ENCODE results near the gene CYP27C1. TPM values are rescaled to one million over a fixed set of nuclear protein-coding genes. Genes with fewer than 3 reads are reported as not detected.

Gene CYP27C1
- polyA plus RNA-seq, 4 donors, result 6.6 to 12.6 (median 8.3) TPM

DNA sequence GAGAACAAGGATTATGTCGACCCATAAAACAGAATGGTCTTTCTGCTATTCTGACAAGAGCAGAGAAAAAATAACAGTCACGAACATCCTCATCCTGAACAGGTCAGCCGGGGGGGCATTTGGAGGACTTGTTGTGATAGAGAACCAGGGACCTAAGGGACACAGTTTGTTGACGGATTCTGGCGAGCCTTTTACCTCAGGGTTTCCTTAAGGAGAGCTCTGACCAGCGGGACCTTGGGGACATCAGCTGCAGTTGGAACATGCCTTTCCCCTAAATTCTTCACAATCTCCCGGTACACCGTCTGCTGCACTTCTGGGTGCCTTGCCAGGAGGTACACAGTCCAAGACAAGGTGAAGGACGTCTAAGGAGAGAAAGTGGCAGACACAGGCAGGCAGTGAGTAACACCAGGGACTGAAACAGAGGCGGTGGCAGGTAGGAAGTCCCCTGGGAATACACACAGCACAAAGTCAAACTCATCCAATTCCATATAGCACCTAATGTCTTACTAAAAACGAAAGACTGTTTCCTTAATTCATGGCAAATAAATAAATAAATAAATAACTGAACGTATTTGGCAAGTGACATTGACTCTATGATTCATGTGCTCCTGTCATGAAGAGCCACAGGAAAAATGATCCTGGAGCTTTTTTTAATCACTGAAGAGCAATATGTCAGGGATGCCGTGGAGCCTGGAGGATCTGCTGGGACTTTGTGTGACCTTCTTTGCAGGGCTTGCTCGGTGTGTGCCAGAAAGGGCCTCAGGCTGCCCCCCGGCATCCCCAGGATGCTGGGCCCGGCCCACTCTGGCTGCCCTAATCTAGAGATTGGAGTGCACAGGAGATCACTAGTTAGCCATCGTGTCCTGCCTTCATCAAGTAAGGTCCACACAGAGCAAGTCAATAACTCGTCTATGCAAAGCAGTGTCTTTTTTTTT is 24.7 kb downstream of the CYP27C1 start:
- DNase-seq (ENCODE audit: low read depth in 4 of 4, low spot score in 2 of 4), result no peak

DNA sequence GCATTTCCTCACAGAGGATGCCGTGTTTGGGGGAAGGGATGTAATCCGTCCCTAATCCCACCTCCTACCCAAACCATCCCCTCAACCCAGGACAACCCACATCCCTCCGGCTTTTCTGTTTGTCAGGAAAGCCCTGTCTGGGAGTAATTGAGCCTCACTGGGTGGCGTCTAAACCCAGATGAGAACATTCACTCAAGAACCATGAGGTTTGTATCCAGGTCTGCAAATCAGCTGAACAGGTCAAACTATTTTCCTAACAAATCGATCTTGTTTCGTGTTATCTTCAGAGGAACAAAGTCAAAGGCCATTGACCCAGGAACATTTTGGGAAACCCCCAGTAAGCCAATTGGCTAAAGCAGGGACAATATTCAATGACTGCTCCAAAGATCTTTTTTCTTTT is 25.7 kb downstream of the CYP27C1 start:
- no peak for DNase-seq (ENCODE audit: low read depth in 4 of 4, low spot score in 2 of 4)

DNA sequence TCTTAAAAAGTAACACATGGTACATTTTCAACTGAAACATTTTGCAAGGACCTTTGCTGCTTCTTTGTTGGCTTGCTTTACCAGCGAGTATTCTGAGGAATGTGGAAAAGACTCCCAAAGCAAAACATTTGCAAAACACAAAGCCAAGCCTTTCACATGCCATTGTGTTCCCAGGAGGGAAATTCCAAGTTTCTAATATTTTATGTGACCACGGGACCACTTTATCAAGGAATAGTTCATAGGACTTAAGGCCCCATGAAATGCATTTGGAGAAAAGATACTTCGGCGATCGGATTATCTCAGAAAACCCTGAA is 26.2 kb downstream of the CYP27C1 start:
- no peak for DNase-seq (ENCODE audit: low read depth in 4 of 4, low spot score in 2 of 4)

DNA sequence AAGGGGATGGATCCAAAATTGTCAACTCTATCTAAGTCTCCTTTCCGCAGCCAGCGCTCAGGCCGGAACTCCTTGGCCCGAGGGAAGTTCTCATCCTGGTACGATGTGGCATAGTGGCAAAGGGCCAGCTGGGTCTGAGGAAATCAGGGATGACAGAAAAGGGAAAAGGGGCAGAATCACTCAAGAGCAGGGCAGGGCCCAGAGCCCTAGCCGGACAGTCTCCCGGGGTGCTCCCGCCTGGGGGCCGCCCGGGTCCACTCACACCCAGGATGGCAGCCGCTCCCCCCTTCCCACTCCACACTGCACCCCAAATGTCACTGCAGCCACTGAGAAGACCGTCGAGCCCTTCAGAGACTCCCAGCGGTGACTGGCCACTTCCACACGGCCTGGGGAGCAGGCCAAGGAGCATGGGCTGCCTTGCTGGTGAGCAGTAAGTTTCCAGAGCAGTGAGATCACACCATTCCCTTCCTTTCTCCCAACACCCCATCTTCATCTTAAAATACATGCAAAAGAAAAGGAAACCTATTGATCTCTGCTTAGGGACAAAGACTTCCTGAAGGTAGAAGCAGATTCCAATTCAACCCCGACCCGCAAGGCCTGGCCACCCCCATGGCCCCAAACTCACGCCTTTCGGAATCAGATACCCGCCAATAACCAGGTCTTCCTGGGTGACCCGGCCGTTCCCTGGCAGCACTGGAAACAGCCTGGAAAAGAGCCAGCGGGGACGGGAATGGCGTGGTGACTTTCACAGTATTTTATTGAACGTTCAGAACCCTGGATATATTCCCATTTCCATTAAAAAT is 26.7 kb downstream of the CYP27C1 start:
- DNase-seq (ENCODE audit: low read depth in 4 of 4, low spot score in 2 of 4), result no peak

DNA sequence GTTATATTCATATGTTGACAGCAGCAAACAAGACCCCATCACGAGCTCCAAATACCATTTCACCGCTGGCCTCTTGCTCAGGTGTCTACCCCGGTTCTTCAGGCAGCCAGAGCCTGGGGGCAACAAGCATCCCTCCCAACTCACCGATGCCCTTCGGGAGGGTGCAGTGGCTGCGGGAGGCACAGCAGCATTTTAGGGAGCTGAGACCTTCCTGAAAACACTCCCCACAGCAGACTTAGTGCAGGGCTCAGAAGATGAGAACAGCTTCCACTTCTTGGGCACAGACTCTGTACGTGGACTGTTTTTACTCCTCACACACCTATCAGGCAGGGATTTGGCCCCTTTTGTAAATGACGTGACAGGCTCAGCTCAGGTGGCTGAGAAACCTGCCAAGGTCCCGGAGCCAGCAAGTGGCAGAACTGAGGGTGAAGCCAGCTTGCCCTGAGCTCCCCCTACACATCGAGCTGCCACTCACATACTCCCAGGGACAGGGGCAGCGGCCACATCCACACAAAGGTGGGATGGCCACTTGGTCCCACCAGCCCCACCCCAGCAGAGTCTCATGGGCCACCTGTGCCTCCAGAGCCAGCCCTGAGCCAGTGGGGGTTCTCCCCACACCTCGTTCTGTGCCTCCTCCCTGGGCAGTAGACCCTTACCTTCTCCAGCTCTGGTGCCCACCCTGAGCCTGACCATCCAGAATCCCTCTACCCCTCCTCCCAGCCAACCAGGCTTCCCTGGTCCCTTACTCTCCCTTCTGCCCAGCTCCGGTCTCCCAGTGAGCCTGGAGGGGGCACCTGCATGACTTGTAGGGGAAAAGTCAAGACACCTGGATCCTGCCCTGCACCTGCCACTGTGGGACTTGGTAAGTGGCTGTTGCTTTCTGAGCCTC is 28.5 kb downstream of the CYP27C1 start:
- DNase-seq (ENCODE audit: low read depth in 4 of 4, low spot score in 2 of 4), result no peak

DNA sequence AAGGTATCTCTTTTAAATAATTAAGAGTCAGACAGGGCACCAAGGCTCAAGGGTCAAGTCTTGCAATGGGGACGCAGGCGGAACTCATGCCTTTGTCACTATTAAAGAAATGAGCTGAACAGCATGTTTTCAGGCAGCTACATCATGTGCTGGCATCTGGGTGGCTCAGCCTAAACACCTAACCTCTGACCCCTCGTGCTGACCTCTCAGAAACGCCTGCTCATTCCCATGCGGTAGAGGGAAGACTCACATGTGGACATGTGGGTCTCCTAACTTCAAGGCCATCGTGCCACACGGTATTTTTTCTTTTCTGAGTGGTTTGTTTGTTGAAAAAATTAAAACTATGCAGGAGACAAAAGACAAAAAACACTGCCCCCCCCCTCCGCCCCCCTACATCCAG is 31.3 kb downstream of the CYP27C1 start:
- DNase-seq (ENCODE audit: low read depth in 4 of 4, low spot score in 2 of 4), result no peak

DNA sequence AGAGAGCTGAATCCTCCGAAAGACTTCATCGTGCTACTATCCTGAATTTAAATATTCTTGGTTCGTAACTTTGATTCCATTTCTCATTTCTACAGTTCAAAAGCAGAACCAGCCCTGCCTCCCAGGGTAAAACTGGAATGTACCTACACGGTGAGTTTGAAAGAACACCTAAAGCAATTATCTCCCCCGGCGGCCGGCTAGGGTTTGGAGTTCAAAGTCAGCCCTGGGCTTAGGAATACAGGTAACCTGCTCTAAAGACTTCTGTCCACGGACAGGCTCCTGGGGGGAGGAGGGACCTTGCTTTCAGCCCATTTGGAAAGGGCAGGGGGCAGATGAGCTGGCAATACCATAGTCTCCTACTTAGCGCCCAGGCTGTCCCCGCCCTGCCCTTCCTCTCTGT is 32.3 kb downstream of the CYP27C1 start:
- no peak for DNase-seq (ENCODE audit: low read depth in 4 of 4, low spot score in 2 of 4)

DNA sequence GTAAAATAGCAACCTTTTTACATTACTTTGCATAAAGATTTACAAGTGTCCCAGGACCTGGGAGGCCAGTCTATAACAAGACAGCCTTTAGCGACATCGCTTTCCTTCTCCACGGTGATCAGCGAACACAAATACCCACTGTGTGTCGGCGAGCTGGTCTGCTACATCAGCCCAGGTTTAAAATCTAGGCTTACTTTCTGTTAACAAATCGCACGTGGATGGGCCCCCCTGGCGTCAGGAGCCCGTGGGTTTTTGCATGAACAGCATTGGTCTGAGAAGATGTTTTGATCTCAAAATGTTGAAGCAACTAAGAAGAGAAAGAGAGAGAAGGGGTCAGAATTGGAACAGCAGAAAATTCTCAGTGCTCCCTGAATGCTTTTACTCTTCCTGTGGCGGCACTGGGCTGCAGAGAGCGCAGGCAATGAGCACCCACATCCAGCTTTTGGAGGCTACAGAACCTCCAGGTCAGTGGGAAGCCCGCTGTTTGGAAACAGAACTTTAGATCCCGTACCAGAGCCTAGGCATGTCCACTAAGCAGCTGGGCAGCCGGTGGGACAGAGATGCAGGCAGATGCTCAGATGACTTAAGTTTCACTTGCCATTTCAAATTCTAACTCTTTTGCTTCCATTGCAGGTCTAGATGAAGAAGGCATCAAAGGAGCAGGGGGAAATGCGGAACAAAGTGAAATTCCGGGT is 32.9 kb downstream of the CYP27C1 start:
- no peak for DNase-seq (ENCODE audit: low read depth in 4 of 4, low spot score in 2 of 4)

DNA sequence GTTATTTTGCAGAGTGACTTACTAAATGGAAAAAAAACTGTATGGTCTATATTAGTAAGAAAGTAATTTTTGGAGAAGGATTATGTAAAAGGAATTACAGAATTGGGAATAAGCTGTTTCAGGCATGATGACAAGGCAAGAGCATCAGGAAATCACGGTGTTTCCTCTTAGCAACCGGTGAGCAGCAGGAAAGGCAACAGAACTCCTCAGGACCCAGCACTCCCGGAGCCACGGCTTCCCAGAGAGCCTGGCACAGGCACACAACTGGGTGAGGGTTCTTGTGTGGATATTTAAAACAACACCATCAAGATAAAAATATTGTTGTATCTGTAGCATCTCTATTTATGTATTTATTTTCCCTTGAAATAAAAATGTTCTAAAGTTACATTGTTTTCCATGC is 34.4 kb downstream of the CYP27C1 start:
- no peak for DNase-seq (ENCODE audit: low read depth in 4 of 4, low spot score in 2 of 4)

DNA sequence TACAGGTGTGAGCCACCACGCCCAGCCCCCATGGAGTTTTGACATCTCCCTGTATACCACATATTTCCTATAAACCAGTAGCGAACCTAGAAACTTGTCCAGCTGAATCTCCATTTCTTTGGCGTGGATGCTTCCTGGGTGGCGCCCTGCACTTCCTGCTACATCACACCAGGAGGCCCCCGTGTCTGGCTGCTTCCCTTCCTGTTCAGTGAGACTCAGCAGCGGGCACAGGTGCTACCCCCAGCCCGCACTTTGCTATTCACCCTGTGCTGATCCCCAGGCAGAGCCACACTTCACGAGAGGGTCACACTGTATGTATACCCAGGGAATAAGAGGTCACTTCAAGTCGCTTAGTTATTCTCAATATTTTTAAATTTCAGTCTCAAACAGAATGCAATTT is 35.0 kb downstream of the CYP27C1 start:
- no peak for DNase-seq (ENCODE audit: low read depth in 4 of 4, low spot score in 2 of 4)

DNA sequence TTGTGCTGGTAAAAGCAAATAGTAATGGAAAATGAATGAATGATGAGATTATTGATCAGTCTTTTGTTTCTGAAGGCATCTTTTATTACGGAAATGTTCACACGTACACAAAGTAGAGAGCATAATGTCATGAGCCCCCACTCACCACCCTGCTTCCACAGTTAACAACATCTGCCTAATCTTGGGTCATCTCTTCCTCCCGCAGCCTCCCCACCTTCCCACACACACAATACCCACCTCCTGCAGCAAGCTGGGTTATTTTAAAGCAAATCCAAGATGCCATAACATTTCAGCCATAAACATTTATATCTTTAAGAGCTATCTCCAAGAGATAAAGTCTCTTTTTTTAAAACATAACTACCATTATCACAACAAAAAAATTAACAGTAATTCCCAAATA is 36.3 kb downstream of the CYP27C1 start:
- no peak for DNase-seq (ENCODE audit: low read depth in 4 of 4, low spot score in 2 of 4)

DNA sequence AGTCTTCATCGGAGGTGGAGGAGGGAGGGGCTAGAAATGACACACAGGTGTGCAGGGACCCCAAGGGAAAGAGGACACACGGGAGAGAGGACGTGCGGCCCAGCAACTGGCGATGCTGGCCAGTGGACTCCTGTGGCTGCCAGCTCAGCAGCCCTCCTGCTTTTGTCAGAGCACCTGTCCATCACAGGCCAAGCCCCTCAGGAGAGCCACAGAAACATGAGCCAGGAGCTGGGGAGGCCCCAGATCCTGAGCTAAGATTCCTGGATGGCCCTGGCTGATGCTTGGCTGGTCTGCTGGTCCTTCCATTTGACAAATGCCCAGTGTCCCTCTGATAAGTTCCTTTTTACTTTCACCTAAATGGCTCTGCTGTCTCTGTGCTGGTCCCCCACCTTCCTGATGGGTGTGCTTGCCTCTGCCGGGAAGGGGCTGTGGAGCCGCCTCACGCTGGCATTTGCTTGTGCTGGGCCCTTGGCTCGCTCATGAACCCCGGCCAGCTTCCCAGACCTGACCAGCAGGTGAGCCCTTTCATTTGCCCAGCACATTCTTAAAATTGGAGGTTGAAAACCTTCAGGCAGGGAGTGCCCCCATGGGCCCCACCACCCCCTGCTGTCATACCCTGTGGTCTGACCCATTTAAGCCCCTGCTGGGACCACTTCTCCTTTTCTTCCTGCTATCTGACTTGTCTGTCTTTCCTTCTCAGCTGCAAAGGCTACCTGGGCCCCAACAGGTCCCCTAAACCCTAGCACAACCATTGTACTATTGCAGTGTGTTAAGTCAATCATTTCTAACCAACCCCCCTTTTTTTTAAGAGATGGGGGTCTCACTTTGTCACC is 37.3 kb downstream of the CYP27C1 start:
- DNase-seq (ENCODE audit: low read depth in 4 of 4, low spot score in 2 of 4), result no peak

DNA sequence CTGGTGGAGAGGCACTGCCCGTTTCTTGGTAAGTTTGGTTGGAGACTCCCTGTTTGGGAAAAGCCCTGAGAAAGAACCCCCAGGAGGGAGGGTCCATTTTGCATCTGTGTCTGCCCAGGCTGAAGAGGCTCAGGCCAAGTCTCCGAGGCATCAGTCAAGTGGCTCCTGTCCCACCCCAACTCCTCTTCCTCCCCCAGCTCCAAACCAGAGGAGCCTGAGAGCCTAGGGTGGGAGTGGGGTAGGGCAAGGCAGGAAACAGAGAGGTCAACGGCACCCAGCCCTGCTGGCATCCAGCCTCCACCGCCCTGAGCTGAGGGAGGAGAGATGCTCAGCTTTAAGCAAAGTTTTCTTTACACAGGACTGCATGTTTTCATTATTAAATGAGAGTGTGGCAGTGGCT is 38.2 kb downstream of the CYP27C1 start:
- no peak for DNase-seq (ENCODE audit: low read depth in 4 of 4, low spot score in 2 of 4)

DNA sequence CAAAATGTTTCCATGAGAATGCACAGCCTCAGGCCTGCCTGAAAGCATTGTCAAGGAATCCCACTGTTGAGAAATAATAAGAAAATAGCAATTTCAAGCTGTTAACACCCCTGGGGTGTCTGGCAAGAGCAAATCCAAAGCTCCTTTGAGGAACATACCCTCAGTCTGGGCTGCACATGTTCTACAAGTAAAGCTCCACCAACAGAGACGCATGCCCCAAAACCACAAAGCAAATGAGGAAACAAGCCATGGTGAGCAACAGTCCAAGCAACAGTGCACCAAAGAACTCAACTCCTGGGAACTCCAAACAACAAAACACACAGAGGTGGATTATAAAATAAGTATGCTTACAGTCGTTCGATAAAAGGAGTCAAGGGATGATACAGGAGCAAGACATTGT is 40.3 kb downstream of the CYP27C1 start:
- DNase-seq (ENCODE audit: low read depth in 4 of 4, low spot score in 2 of 4), result no peak

DNA sequence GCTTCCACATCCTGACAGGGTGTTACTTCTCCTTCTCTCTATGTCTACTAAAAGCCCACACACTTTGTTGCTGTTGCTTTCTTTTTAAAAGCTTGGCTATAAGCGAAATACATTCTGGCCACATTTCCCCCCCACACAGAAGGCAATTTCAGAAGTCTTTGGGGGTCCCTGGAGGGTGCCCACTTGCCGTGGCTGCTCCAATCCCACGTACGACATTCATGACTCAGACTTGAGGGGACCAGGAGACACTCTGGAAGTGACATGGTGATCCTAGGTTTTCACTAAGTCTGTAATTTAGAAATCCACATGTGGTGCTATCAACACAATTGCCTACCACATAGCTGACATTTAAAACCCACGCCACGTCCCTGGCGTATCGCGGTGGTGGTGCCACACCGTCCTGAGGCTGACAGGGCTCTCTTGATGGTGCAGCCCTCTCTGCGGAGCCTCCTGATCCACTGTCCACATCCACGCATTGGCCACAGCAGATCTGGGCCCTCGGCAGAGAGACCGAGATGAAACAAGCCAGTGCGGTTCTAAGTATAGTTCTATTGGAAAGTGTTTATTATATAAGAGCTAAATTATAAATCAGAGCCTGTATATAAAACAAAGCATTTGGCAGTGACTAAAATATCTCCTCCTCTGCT is 42.4 kb downstream of the CYP27C1 start:
- no peak for DNase-seq (ENCODE audit: low read depth in 4 of 4, low spot score in 2 of 4)

DNA sequence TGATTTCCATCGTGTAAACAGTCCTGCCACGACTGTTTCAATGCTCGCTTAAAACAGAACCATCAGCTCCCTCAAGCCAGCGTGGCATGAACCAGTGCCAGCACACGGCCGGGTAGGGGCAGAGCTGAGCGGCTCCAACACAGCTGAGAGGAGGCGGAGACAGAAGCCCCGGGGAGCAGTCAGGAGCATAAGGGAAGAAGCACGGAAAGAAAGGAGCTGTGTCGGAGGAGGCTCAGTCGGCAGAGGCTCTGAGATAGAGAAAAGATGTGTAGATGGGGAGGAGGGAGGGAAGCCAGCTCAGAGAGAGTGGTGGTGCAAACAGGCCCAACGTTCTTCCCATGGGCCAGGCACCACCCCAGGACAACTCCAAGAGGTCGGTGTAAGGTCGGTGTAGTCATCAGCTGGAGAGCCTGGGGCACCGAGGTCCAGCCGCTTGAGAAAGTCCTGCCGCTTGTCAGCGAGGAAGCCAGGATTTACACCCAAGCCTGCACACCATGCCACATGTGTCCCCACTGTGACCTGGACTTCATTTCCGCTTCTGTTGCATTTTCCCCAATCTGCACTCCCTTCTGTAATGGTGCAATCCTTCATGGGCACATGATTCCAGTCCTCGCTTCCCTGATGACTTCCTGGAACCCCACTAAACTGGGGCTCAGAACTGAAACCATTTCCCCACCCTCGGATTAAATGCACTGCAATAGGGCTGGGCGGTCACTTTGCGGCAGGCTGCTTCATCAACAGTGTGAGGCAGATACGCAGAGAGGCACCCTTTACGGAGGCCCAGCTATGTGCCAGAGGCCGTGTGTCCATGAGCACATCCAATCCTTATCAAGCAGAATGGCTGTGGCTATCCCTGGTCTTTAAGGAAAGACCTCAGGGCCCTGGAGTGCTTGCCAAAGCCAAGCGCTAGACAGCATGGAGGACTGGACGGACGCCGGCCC is 43.5 kb downstream of the CYP27C1 start:
- DNase-seq (ENCODE audit: low read depth in 4 of 4, low spot score in 2 of 4), result no peak

DNA sequence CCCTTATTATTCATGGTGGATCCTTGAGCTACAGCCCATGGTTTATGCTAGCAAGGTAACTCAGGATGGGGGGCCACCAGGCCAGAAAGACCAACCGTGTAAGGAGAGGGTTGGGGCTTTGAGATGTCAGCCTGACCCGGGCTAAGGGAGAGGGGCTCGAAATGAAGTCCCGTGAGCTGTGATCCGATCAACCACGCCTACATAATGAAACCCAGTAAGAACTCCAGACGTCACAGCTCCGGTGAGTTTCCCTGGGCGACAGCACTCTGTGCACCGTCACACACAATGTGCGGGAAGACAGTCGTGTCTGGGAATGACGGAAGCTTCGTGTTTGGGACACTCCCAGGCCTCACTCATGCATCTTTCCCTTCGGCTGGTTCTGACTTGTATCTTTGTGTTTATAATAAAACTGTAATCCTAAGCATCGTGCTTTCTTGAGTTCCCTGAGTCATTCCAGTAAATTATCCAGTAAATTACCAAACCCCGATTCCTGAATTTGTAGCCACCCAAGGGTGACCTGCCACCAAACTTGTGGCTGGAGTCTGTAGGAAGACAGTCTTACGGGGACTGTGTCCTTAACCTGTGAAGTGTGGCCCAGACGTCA is 44.2 kb downstream of the CYP27C1 start:
- DNase-seq (ENCODE audit: low read depth in 4 of 4, low spot score in 2 of 4), result no peak
